Measurements from ENCODE around the gene BCO2.
"Not testable (repeated sequence)": the region's sequence is repeated elsewhere in the genome, so short reads cannot be mapped to it uniquely, and the experiment has no call there.

BCO2 gene

GRCh38 chr11:112166562-112166961, 8.8 kb upstream of the BCO2 start:
- no peak for DNase-seq

- DNase-seq: no peak
These were observed 8.2 kb upstream of the BCO2 start, which contains the start of gene TEX12 for GRCh38 chr11:112167145-112167544. Gene TEX12 (plus strand): TSS chr11:112167372. CDS start chr11:112169269, 1,897 bp downstream.

- no peak for DNase-seq
These were observed 2.8 kb upstream of the BCO2 start for GRCh38 chr11:112172362-112172994.

- no peak for DNase-seq
These were observed 2.2 kb upstream of the BCO2 start for GRCh38 chr11:112173152-112173551.

GRCh38 chr11:112175599-112175952, 264 bp downstream of the BCO2 start:
- DNase-seq: no peak

- DNase-seq: no peak
These were observed 765 bp downstream of the BCO2 start for GRCh38 chr11:112176077-112176476.

GRCh38 chr11:112177589-112177988, 2.3 kb downstream of the BCO2 start:
- DNase-seq: no peak

GRCh38 chr11:112178428-112178827, 3.1 kb downstream of the BCO2 start:
- no peak for DNase-seq

- no peak for DNase-seq
These were observed 3.6 kb downstream of the BCO2 start for GRCh38 chr11:112178936-112179335.

GRCh38 chr11:112179601-112180000, 4.3 kb downstream of the BCO2 start:
- peak in 1 of 14 donors; percentile 41 for DNase-seq

- DNase-seq: no peak
These were observed 7.6 kb downstream of the BCO2 start for GRCh38 chr11:112182867-112183266.

- DNase-seq: no peak
These were observed 10.6 kb downstream of the BCO2 start for GRCh38 chr11:112185883-112186282.

- no peak for DNase-seq
These were observed 11.0 kb downstream of the BCO2 start for GRCh38 chr11:112186304-112186703.

- DNase-seq: not testable (repeated sequence)
These were observed 19.8 kb downstream of the BCO2 start for GRCh38 chr11:112195113-112195512.

- no peak for DNase-seq
These were observed 20.6 kb downstream of the BCO2 start for GRCh38 chr11:112195951-112196351.

GRCh38 chr11:112196519-112197087, 21.3 kb downstream of the BCO2 start:
- no peak for DNase-seq

- DNase-seq: not testable (repeated sequence)
These were observed 23.8 kb downstream of the BCO2 start for GRCh38 chr11:112199101-112199500.

GRCh38 chr11:112200252-112200651, 24.9 kb downstream of the BCO2 start:
- no peak for DNase-seq

GRCh38 chr11:112206071-112206470, 30.8 kb downstream of the BCO2 start:
- DNase-seq: no peak

GRCh38 chr11:112210890-112211289, 35.6 kb downstream of the BCO2 start:
- DNase-seq: no peak

GRCh38 chr11:112211536-112211935, 36.2 kb downstream of the BCO2 start:
- DNase-seq: no peak

GRCh38 chr11:112212290-112212689, 37.0 kb downstream of the BCO2 start:
- no peak for DNase-seq

GRCh38 chr11:112212710-112213109, 37.4 kb downstream of the BCO2 start:
- no peak for DNase-seq

- DNase-seq: no peak
These were observed 38.4 kb downstream of the BCO2 start for GRCh38 chr11:112213753-112214152.

- DNase-seq: no peak
These were observed 40.3 kb downstream of the BCO2 start for GRCh38 chr11:112215621-112216020.
